Fibroblast of skin of scalp (primary cell): ENCODE data around the gene ATP2A1. TPM values are rescaled to one million over a fixed set of nuclear protein-coding genes. Genes with fewer than 3 reads are reported as not detected.
A peak's percentile ranks its signal among the peaks of the same experiment; 100 is the strongest.

Experiments used
- DNase-seq: peaks from one replicate; pipeline ENCODE4 v3.0.0-alpha.2; 2013
- polyA plus RNA-seq, 2 experiments: library from polyadenylated mRNA; unstranded; fragments of 120-200 nt; gene quantifications; one replicate each; pipeline ENCODE4 v1.2.1, GENCODE V29; 2013; ENCODE audit not compliant: insufficient read length in 2 of 2

The ATP2A1 gene
- 3.3 TPM for polyA plus RNA-seq (2013, experiment 1 of 2; ENCODE audit: insufficient read length)
- 17.4 TPM for polyA plus RNA-seq (2013, experiment 2 of 2; ENCODE audit: insufficient read length)

GRCh38 chr16:28878083-28878926 is at the start of gene ATP2A1:
Gene ATP2A1 (plus strand): TSS chr16:28878488. CDS start chr16:28878672, 184 bp downstream.
- DNase-seq, result no peak

- no peak for DNase-seq
Measured at GRCh38 chr16:28829747-28830146, 48.5 kb upstream of the ATP2A1 start.

GRCh38 chr16:28830531-28830930 is 47.8 kb upstream of the ATP2A1 start:
- no peak for DNase-seq

- DNase-seq, result no peak
Measured at GRCh38 chr16:28834349-28834748, 43.9 kb upstream of the ATP2A1 start.

GRCh38 chr16:28834873-28835863 is 43.1 kb upstream of the ATP2A1 start:
- no peak for DNase-seq

- no peak for DNase-seq
Measured at GRCh38 chr16:28835864-28836760, 42.2 kb upstream of the ATP2A1 start.

GRCh38 chr16:28836761-28837064 is 41.6 kb upstream of the ATP2A1 start:
- DNase-seq, result no peak

GRCh38 chr16:28837672-28838557 is 40.4 kb upstream of the ATP2A1 start:
- no peak for DNase-seq

DNA sequence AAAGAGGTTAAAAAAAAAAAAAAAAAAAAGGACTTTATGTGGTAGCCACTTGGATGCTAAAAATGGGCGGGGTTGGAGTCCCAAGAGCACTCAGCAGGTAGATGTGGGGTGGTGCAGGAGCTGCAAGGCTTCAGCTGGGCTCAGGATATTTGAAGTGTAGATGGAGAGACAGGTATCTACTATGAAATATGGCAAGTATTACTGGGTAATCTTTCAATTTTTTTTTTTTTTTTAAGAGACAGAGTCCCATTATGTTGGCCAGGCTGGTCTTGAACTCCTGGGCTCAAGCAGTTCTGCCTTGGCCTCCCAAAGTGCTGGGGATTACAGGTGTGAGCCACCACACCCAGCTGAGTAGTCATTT is 39.8 kb upstream of the ATP2A1 start:
- no peak for DNase-seq

GRCh38 chr16:28839004-28839639 is 39.2 kb upstream of the ATP2A1 start:
- no peak for DNase-seq

GRCh38 chr16:28839899-28840298 is 38.4 kb upstream of the ATP2A1 start:
- no peak for DNase-seq

- no peak for DNase-seq
Measured at GRCh38 chr16:28842696-28843095, 35.6 kb upstream of the ATP2A1 start.

GRCh38 chr16:28843766-28844165 is 34.5 kb upstream of the ATP2A1 start:
- DNase-seq, result no peak

GRCh38 chr16:28844226-28844885 is 33.9 kb upstream of the ATP2A1 start:
- no peak for DNase-seq

- DNase-seq, result no peak
Measured at GRCh38 chr16:28845293-28845692, 33.0 kb upstream of the ATP2A1 start.

DNA sequence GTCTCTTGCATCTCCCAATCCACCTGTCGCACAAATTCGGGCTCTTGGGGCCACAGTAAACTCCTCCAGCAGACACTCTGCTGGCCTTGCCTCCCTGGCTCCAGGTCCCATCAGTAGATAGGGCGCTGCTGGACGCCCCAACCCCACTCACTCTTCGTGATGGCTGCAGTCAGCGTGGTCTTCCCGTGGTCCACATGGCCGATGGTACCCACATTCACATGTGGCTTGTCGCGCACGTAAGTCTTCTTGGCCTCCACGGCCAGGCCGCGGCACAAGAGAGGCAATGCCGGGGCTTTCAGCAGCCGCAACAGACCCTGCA is 32.6 kb upstream of the ATP2A1 start:
- DNase-seq, result no peak

- DNase-seq, result peak; percentile 99
Measured at GRCh38 chr16:28846080-28846932, 32.0 kb upstream of the ATP2A1 start, which contains the start of gene TUFM. Gene TUFM (minus strand): TSS chr16:28846348. CDS start chr16:28846269, 79 bp downstream.

- peak; percentile 15 for DNase-seq
Measured at GRCh38 chr16:28846933-28847273, 31.4 kb upstream of the ATP2A1 start.

- DNase-seq, result no peak
Measured at GRCh38 chr16:28858421-28858820, 19.9 kb upstream of the ATP2A1 start.
